Motor neuron (in vitro differentiated cells): ENCODE results near the gene CACNA2D2. TPM values are rescaled to one million over a fixed set of nuclear protein-coding genes. Genes with fewer than 3 reads are reported as not detected.
A peak's percentile ranks its signal among the peaks of the same experiment; 100 is the strongest.

Source experiments
- ATAC-seq, 8 experiments: fragments of 200-7000 bp; cut with Tn5 transposase; replicated peaks in 6 of 8; 2 replicates each; pipeline ENCODE4 v1.8.0; 2021; ENCODE audit warnings: mild to moderate bottlenecking in 8 of 8, moderate library complexity in 8 of 8
- H3K27ac ChIP-seq, 2 donors: fragments of 250-450 bp; sonication (Bioruptor Pico); 2 replicates each; pipeline ENCODE4 v1.9.0; 2021; ENCODE audit warnings: antibody characterized with exemption in 2 of 2, mild to moderate bottlenecking in 2 of 2, moderate library complexity in 1 of 2
- H3K4me1 ChIP-seq, 2 donors: fragments of 250-450 bp; sonication (Bioruptor Pico); replicated peaks in 1 of 2; 2 replicates each; pipeline ENCODE4 v1.6.1; 2021; ENCODE audit warnings: antibody characterized with exemption in 2 of 2, mild to moderate bottlenecking in 2 of 2, moderate library complexity in 1 of 2
- H3K4me3 ChIP-seq, 5 donors: fragments of 250-450 bp; sonication (Bioruptor Pico); 2 replicates each; pipeline ENCODE4 v1.9.0; 2021; ENCODE audit warnings: antibody characterized with exemption in 5 of 5, mild to moderate bottlenecking in 5 of 5, moderate library complexity in 4 of 5
- WGBS, 10 experiments: fragments of 450-650 bp; shearing (Covaris generic); methylation state at CpG; one replicate each; pipeline ENCODE4 v1.0.0; 2022; 5-methylcytosine and 5-hydroxymethylcytosine counted together
- in situ Hi-C, 9 experiments: fragments of 400-800 bp; cut with MboI; loops; one replicate each; pipeline ENCODE4 v1.15.0; 2021; ENCODE audit warnings: low sequenced_read_pairs in 9 of 9, low pct_unique_long_range_greater_than_20kb in 2 of 9; ENCODE audit not compliant: unreplicated experiment in 9 of 9
- total RNA-seq, 8 experiments: library from RNA; unstranded; fragments of 300-600 nt; gene quantifications; 2 replicates each; pipeline versions ENCODE4 v1.2.3 to v1.2.4, GENCODE V29; 2022

The CACNA2D2 gene
- total RNA-seq, 8 experiments from 2014 or later: 1.7 to 8.5 (median 7.2) TPM

GRCh38 chr3:50509715-50510114 lies 6.3 kb upstream of the CACNA2D2 start:
- Histone ChIP-seq H3K4me1 (peaks cover 5 to 8% of the 10 kb centered on the region in 2 donors), H3K4me3 (no peak overlapping the region), H3K27ac (no peak overlapping the region)
- 40 to 76% (median 62%) methylated on average over 1 to 5 of the region's 5 CpGs; no CpG with 5 or more reads in 5 of the 10 experiments for WGBS, 10 experiments
- in situ Hi-C loops: no loop called here
- ATAC-seq: peak in 2 of 8 experiments; percentile 40 to 47

GRCh38 chr3:50508821-50509220 lies 5.4 kb upstream of the CACNA2D2 start:
- no peak for ATAC-seq
- in situ Hi-C loops: no loop called here
- Histone ChIP-seq H3K4me1 (peaks cover 3 to 5% of the 10 kb centered on the region in 2 donors), H3K4me3 (no peak overlapping the region), H3K27ac (no peak overlapping the region)
- 0 to 86% methylated on average over 1 of the region's 1 CpG; no CpG with 5 or more reads in 8 of the 10 experiments for WGBS, 10 experiments

- no peak overlapping the region for H3K4me3 ChIP-seq
- peaks cover 16 to 21% of the 10 kb centered on the region in 2 donors for H3K4me1 ChIP-seq
- in situ Hi-C loops: no loop called here
- ATAC-seq: no peak
- no peak overlapping the region for H3K27ac ChIP-seq
- 40 to 77% (median 49%) methylated on average over 1 to 4 of the region's 4 CpGs; no CpG with 5 or more reads in 4 of the 10 experiments for WGBS, 10 experiments
Measured at GRCh38 chr3:50506169-50506568, 2.7 kb upstream of the CACNA2D2 start.

GRCh38 chr3:50504681-50505080 lies 1.2 kb upstream of the CACNA2D2 start:
- in situ Hi-C loops: no loop called here
- WGBS, 10 experiments: 80% methylated on average over 1 of the region's 2 CpGs; no CpG with 5 or more reads in 9 of the 10 experiments
- Histone ChIP-seq H3K4me3 (no peak overlapping the region), H3K27ac (no peak overlapping the region), H3K4me1 (peaks cover 18 to 25% of the 10 kb centered on the region in 2 donors)
- ATAC-seq: no peak

- in situ Hi-C loops: no loop called here
- peak overlapping the region; percentile 18 to 68 for H3K27ac ChIP-seq
- ATAC-seq: peak in 7 of 8 experiments; percentile 24 to 49 (median 44)
- 0 to 2% methylated on average over 4 to 31 of the region's 79 CpGs; no CpG with 5 or more reads in 8 of the 10 experiments for WGBS, 10 experiments
- peaks cover 24 to 33% of the 10 kb centered on the region in 2 donors for H3K4me1 ChIP-seq
- peak overlapping the region; percentile 45 to 86 (median 57) for H3K4me3 ChIP-seq
Measured at GRCh38 chr3:50502584-50503423, 630 bp downstream of the CACNA2D2 start.

- no peak overlapping the region for H3K27ac ChIP-seq
- peak overlapping the region; percentile 45 to 86 (median 57) for H3K4me3 ChIP-seq
- in situ Hi-C loops: no loop called here
- ATAC-seq: peak in 1 of 8 experiments; percentile 1
- peaks cover 30 to 39% of the 10 kb centered on the region in 2 donors for H3K4me1 ChIP-seq
- 8 to 58% (median 49%) methylated on average over 2 to 4 of the region's 7 CpGs; no CpG with 5 or more reads in 7 of the 10 experiments for WGBS, 10 experiments
Measured at GRCh38 chr3:50502225-50502583, 1.2 kb downstream of the CACNA2D2 start.

GRCh38 chr3:50495609-50496423 lies 7.6 kb downstream of the CACNA2D2 start:
- H3K4me1 ChIP-seq: peaks cover 32 to 34% of the 10 kb centered on the region in 2 donors
- in situ Hi-C loops: no loop called here
- H3K4me3 ChIP-seq: no peak overlapping the region
- no peak overlapping the region for H3K27ac ChIP-seq
- peak in 4 of 8 experiments; percentile 17 to 93 (median 80) for ATAC-seq
- WGBS, 10 experiments: 7 to 71% (median 32%) methylated on average over 2 to 6 of the region's 16 CpGs; no CpG with 5 or more reads in 1 of the 10 experiments

GRCh38 chr3:50494126-50494525 lies 9.3 kb downstream of the CACNA2D2 start:
- in situ Hi-C loops: no loop called here
- ATAC-seq: no peak
- Histone ChIP-seq H3K4me3 (no peak overlapping the region), H3K4me1 (peaks cover 32 to 40% of the 10 kb centered on the region in 2 donors), H3K27ac (no peak overlapping the region)
- 51 to 100% (median 86%) methylated on average over 1 to 7 of the region's 8 CpGs; no CpG with 5 or more reads in 3 of the 10 experiments for WGBS, 10 experiments

- peak in 1 of 8 experiments; percentile 11 for ATAC-seq
- Histone ChIP-seq H3K4me1 (peaks cover 32 to 40% of the 10 kb centered on the region in 2 donors), H3K27ac (no peak overlapping the region), H3K4me3 (no peak overlapping the region)
- in situ Hi-C loops: no loop called here
- WGBS, 10 experiments: 32 to 87% (median 60%) methylated on average over 3 to 4 of the region's 11 CpGs; no CpG with 5 or more reads in 7 of the 10 experiments
Measured at GRCh38 chr3:50493623-50494022, 9.8 kb downstream of the CACNA2D2 start.

- no peak for ATAC-seq
- H3K4me1 ChIP-seq: peaks cover 27 to 36% of the 10 kb centered on the region in 2 donors
- H3K4me3 ChIP-seq: no peak overlapping the region
- 67 to 100% (median 92%) methylated on average over 1 to 4 of the region's 4 CpGs; no CpG with 5 or more reads in 3 of the 10 experiments for WGBS, 10 experiments
- in situ Hi-C loops: no loop called here
- no peak overlapping the region for H3K27ac ChIP-seq
Measured at GRCh38 chr3:50493086-50493485, 10.3 kb downstream of the CACNA2D2 start.

GRCh38 chr3:50491023-50491422 lies 12.4 kb downstream of the CACNA2D2 start:
- ATAC-seq: peak in 5 of 8 experiments; percentile 15 to 45 (median 41)
- in situ Hi-C loops: no loop called here
- no peak overlapping the region for H3K4me3 ChIP-seq
- no peak overlapping the region for H3K27ac ChIP-seq
- WGBS, 10 experiments: 40 to 88% (median 57%) methylated on average over 1 to 3 of the region's 5 CpGs; no CpG with 5 or more reads in 2 of the 10 experiments
- H3K4me1 ChIP-seq: peaks cover 9 to 17% of the 10 kb centered on the region in 2 donors

- ATAC-seq: peak; percentile 22 to 75 (median 46)
- WGBS, 10 experiments: 0 to 67% methylated on average over 1 of the region's 1 CpG; no CpG with 5 or more reads in 8 of the 10 experiments
- Histone ChIP-seq H3K27ac (no peak overlapping the region), H3K4me3 (no peak overlapping the region), H3K4me1 (peaks cover 9 to 15% of the 10 kb centered on the region in 2 donors)
- in situ Hi-C loops: no loop called here
Measured at GRCh38 chr3:50490424-50490823, 13.0 kb downstream of the CACNA2D2 start.

- 67 to 100% (median 90%) methylated on average over 1 to 3 of the region's 6 CpGs; no CpG with 5 or more reads in 6 of the 10 experiments for WGBS, 10 experiments
- ATAC-seq: no peak
- Histone ChIP-seq H3K27ac (no peak overlapping the region), H3K4me1 (peaks cover 26 to 31% of the 10 kb centered on the region in 2 donors), H3K4me3 (no peak overlapping the region)
- in situ Hi-C loops: no loop called here
Measured at GRCh38 chr3:50487181-50487580, 16.3 kb downstream of the CACNA2D2 start.
